Caco-2 (cell line): ENCODE data around the gene COL15A1. TPM values are rescaled to one million over a fixed set of nuclear protein-coding genes. Genes with fewer than 3 reads are reported as not detected.

ENCODE experiments used
- BruUV-seq: library from RNA; stranded (reverse); fragments of 400-500 nt; replicated peaks from 2 replicates; lab custom pipeline; 2021; lab: Mats Ljungman, UMichigan
- CTCF ChIA-PET: fragments of 300-600 bp; sonication (Branson Sonifier 250); formaldehyde crosslinking; loops from one replicate; lab custom pipeline; 2022; ENCODE audit warnings: antibody characterized with exemption; lab: Charles Lee
- POLR2A ChIA-PET: fragments of 300-600 bp; sonication (Branson Sonifier 250); formaldehyde crosslinking; loops from one replicate; lab custom pipeline; 2022; ENCODE audit warnings: antibody characterized with exemption; lab: Charles Lee
- DNase-seq, 2 experiments: peaks; one replicate each; pipeline versions ENCODE4 v3.0.0 to v3.0.0-alpha.2; 2020 to 2022
- H3K27me3 ChIP-seq: replicated peaks from 2 replicates; pipeline ENCODE4 v1.6.0; 2011; ENCODE audit warnings: low read length; ENCODE audit not compliant: control insufficient read depth, insufficient read depth
- H3K36me3 ChIP-seq: 2 replicates; pipeline ENCODE4 v1.5.1; 2011; ENCODE audit warnings: low read length; ENCODE audit not compliant: control insufficient read depth, insufficient read depth
- H3K4me1 ChIP-seq: fragments of 250-450 bp; sonication (Bioruptor Pico); 2 replicates; pipeline ENCODE4 v1.5.1; 2020; ENCODE audit warnings: mild to moderate bottlenecking
- H3K4me3 ChIP-seq: 2 replicates; pipeline ENCODE4 v1.5.1; 2011; ENCODE audit warnings: low read depth, mild to moderate bottlenecking, control low read depth, low read length
- H3K9me3 ChIP-seq: fragments of 250-450 bp; sonication (Bioruptor Pico); 2 replicates; pipeline ENCODE4 v1.5.1; 2020; ENCODE audit warnings: mild to moderate bottlenecking, moderate library complexity
- H3K27ac Mint-ChIP-seq: one replicate; pipeline ENCODE4 v1.8.0; 2022; ENCODE audit warnings: mixed read lengths; ENCODE audit not compliant: unreplicated experiment
- H3K27me3 Mint-ChIP-seq: one replicate; pipeline ENCODE4 v1.8.0; 2022; ENCODE audit warnings: mixed read lengths; ENCODE audit not compliant: insufficient read depth, unreplicated experiment
- H3K36me3 Mint-ChIP-seq: one replicate; pipeline ENCODE4 v1.8.0; 2022; ENCODE audit warnings: mild to moderate bottlenecking, mixed read lengths; ENCODE audit not compliant: insufficient read depth, unreplicated experiment
- H3K4me1 Mint-ChIP-seq: one replicate; pipeline ENCODE4 v1.8.0; 2022; ENCODE audit warnings: low read depth, mixed read lengths; ENCODE audit not compliant: unreplicated experiment
- H3K4me3 Mint-ChIP-seq: one replicate; pipeline ENCODE4 v1.8.0; 2022; ENCODE audit warnings: mild to moderate bottlenecking, moderate library complexity, mixed read lengths; ENCODE audit not compliant: unreplicated experiment
- H3K9me3 Mint-ChIP-seq: one replicate; pipeline ENCODE4 v1.8.0; 2022; ENCODE audit warnings: mixed read lengths; ENCODE audit not compliant: unreplicated experiment
- CTCF ChIP-seq, 2 experiments: fragments of 200-600 bp in 1 of 2; IDR thresholded peaks; 1 replicate in 1 of 2; 2 replicates in 1 of 2; pipeline versions ENCODE4 v1.5.1 to v1.8.0; 2011 to 2022; ENCODE audit warnings: antibody characterized with exemption in 1 of 2, control low read depth in 1 of 2, inconsistent platforms in 1 of 2, low read depth in 1 of 2, low read length in 1 of 2, mild to moderate bottlenecking in 1 of 2, moderate library complexity in 1 of 2; ENCODE audit not compliant: insufficient read depth in 1 of 2, severe bottlenecking in 1 of 2, unreplicated experiment in 1 of 2
- intact Hi-C: fragments of 100-400 bp; cut with micrococcal nuclease; formaldehyde crosslinking; loops from one replicate; pipeline ENCODE4 v1.10.0; 2022; ENCODE audit not compliant: unreplicated experiment
- total RNA-seq: library from RNA; stranded (reverse); gene quantifications from 2 replicates; pipeline ENCODE4 v1.2.3, GENCODE V29; 2022

The COL15A1 gene
- total RNA-seq, 1 experiment from 2014 or later = not detected

- H3K27me3 Mint-ChIP-seq = peaks cover 13% of the 10 kb centered on the region
- BruUV-seq = no TSS peak
- no peaks in the 10 kb centered on the region for H3K9me3 ChIP-seq
- no peak overlapping the region for H3K27ac Mint-ChIP-seq
- H3K27me3 ChIP-seq = no peaks in the 10 kb centered on the region; the same call in 1 of the 2 replicates
- ChIA-PET CTCF (no interaction called here), POLR2A (no interaction called here)
- no peaks in the 10 kb centered on the region for H3K9me3 Mint-ChIP-seq
- no peak overlapping the region for H3K4me3 Mint-ChIP-seq
- DNase-seq = no peak
- no peaks in the 10 kb centered on the region for H3K4me1 ChIP-seq
- intact Hi-C loops = no loop called here
- no peak for TF ChIP-seq CTCF (IDR thresholded peaks at IDR 0.05; ENCODE audit: insufficient read depth in 1 of 2, low read depth in 1 of 2, low read length in 1 of 2, severe bottlenecking in 1 of 2, unreplicated experiment in 1 of 2)
- peaks cover 4% of the 10 kb centered on the region for H3K4me1 Mint-ChIP-seq
- no peaks in the 10 kb centered on the region for H3K36me3 ChIP-seq
- no peaks in the 10 kb centered on the region for H3K36me3 Mint-ChIP-seq
- H3K4me3 ChIP-seq = no peak overlapping the region
Observed at GRCh38 chr9:98929895-98930341, 13.8 kb upstream of the COL15A1 start.

GRCh38 chr9:98930792-98931191, 12.9 kb upstream of the COL15A1 start:
- Mint-ChIP-seq H3K27ac (no peak overlapping the region), H3K36me3 (no peaks in the 10 kb centered on the region), H3K4me1 (no peaks in the 10 kb centered on the region), H3K27me3 (peaks cover 11% of the 10 kb centered on the region), H3K9me3 (no peaks in the 10 kb centered on the region), H3K4me3 (no peak overlapping the region)
- Histone ChIP-seq H3K27me3 (no peaks in the 10 kb centered on the region; the same call in 1 of the 2 replicates), H3K4me3 (no peak overlapping the region), H3K36me3 (no peaks in the 10 kb centered on the region), H3K9me3 (no peaks in the 10 kb centered on the region), H3K4me1 (no peaks in the 10 kb centered on the region)
- intact Hi-C loops = no loop called here
- ChIA-PET POLR2A (no interaction called here), CTCF (no interaction called here)
- no peak for DNase-seq
- BruUV-seq = no TSS peak
- no peak for TF ChIP-seq CTCF (IDR thresholded peaks at IDR 0.05; ENCODE audit: insufficient read depth in 1 of 2, low read depth in 1 of 2, low read length in 1 of 2, severe bottlenecking in 1 of 2, unreplicated experiment in 1 of 2)

GRCh38 chr9:98931600-98932389, 11.9 kb upstream of the COL15A1 start:
- POLR2A ChIA-PET = no interaction called here
- H3K4me1 Mint-ChIP-seq = no peaks in the 10 kb centered on the region
- no peak overlapping the region for H3K27ac Mint-ChIP-seq

More at GRCh38 chr9:98931600-98932389, 11.9 kb upstream of the COL15A1 start:
- BruUV-seq = no TSS peak
- no peaks in the 10 kb centered on the region for H3K36me3 ChIP-seq
- TF ChIP-seq CTCF (IDR thresholded peaks at IDR 0.05; ENCODE audit: insufficient read depth in 1 of 2, low read depth in 1 of 2, low read length in 1 of 2, severe bottlenecking in 1 of 2, unreplicated experiment in 1 of 2) = no peak
- Mint-ChIP-seq H3K4me3 (no peak overlapping the region), H3K27me3 (peaks cover 11% of the 10 kb centered on the region), H3K36me3 (no peaks in the 10 kb centered on the region), H3K9me3 (no peaks in the 10 kb centered on the region)
- no peak overlapping the region for H3K4me3 ChIP-seq
- no peaks in the 10 kb centered on the region; the same call in 1 of the 2 replicates for H3K27me3 ChIP-seq
- CTCF ChIA-PET = no interaction called here
- H3K9me3 ChIP-seq = no peaks in the 10 kb centered on the region
- intact Hi-C loops = no loop called here
- no peaks in the 10 kb centered on the region for H3K4me1 ChIP-seq
- no peak for DNase-seq
